Endothelial cell (in vitro differentiated cells): ENCODE results near the gene RMC1. TPM values are rescaled to one million over a fixed set of nuclear protein-coding genes. Genes with fewer than 3 reads are reported as not detected.

Experiments
- DNase-seq: peaks from one replicate; pipeline ENCODE4 v3.0.0; 2021; ENCODE audit warnings: low spot score
- H3K27ac Mint-ChIP-seq: one replicate; pipeline ENCODE4 v1.8.0; 2021; ENCODE audit warnings: mixed read lengths, inconsistent platforms; ENCODE audit not compliant: unreplicated experiment
- H3K27me3 Mint-ChIP-seq: one replicate; pipeline ENCODE4 v1.8.0; 2021; ENCODE audit warnings: mild to moderate bottlenecking, moderate library complexity, mixed read lengths, inconsistent platforms; ENCODE audit not compliant: unreplicated experiment
- H3K36me3 Mint-ChIP-seq: one replicate; pipeline ENCODE4 v1.8.0; 2021; ENCODE audit warnings: mild to moderate bottlenecking, low read depth, mixed read lengths, inconsistent platforms; ENCODE audit not compliant: unreplicated experiment
- H3K4me1 Mint-ChIP-seq: one replicate; pipeline ENCODE4 v1.8.0; 2021; ENCODE audit warnings: mild to moderate bottlenecking, mixed read lengths, inconsistent platforms; ENCODE audit not compliant: unreplicated experiment
- H3K4me3 Mint-ChIP-seq: one replicate; pipeline ENCODE4 v1.8.0; 2021; ENCODE audit warnings: mild to moderate bottlenecking, mixed read lengths, inconsistent platforms; ENCODE audit not compliant: unreplicated experiment
- H3K9me3 Mint-ChIP-seq: one replicate; pipeline ENCODE4 v1.8.0; 2021; ENCODE audit warnings: mixed read lengths, inconsistent platforms; ENCODE audit not compliant: unreplicated experiment
- CTCF ChIP-seq: fragments of 200-600 bp; sonication (generic); IDR thresholded peaks from one replicate; pipeline ENCODE4 v1.5.0; 2021; ENCODE audit warnings: antibody characterized with exemption; ENCODE audit not compliant: unreplicated experiment
- total RNA-seq: library from RNA; stranded (reverse); fragmentation: NEBNext Ultra II Directional; extraction: Animal tissue kit (Norgen Biotek cat#: 25700); gene quantifications from one replicate; pipeline ENCODE4 v1.2.1, GENCODE V29; 2021; ENCODE audit not compliant: unreplicated experiment

Gene RMC1
- total RNA-seq, 1 donor from 2014 or later = 11.7 TPM

GRCh38 chr18:23470620-23471387 is 32.5 kb upstream of the RMC1 start:
- peaks cover 26% of the 10 kb centered on the region for H3K36me3 Mint-ChIP-seq
- DNase-seq = no peak
- H3K27ac Mint-ChIP-seq = no peak overlapping the region
- no peaks in the 10 kb centered on the region for H3K27me3 Mint-ChIP-seq
- H3K9me3 Mint-ChIP-seq = no peaks in the 10 kb centered on the region
- no peaks in the 10 kb centered on the region for H3K4me1 Mint-ChIP-seq
- TF ChIP-seq CTCF = no peak
- H3K4me3 Mint-ChIP-seq = no peak overlapping the region

GRCh38 chr18:23471486-23471885 is 31.8 kb upstream of the RMC1 start:
- H3K4me3 Mint-ChIP-seq = no peak overlapping the region
- H3K27me3 Mint-ChIP-seq = no peaks in the 10 kb centered on the region
- DNase-seq = no peak
- no peak overlapping the region for H3K27ac Mint-ChIP-seq
- TF ChIP-seq CTCF = no peak
- H3K9me3 Mint-ChIP-seq = no peaks in the 10 kb centered on the region
- H3K4me1 Mint-ChIP-seq = no peaks in the 10 kb centered on the region
- peaks cover 32% of the 10 kb centered on the region for H3K36me3 Mint-ChIP-seq

DNA sequence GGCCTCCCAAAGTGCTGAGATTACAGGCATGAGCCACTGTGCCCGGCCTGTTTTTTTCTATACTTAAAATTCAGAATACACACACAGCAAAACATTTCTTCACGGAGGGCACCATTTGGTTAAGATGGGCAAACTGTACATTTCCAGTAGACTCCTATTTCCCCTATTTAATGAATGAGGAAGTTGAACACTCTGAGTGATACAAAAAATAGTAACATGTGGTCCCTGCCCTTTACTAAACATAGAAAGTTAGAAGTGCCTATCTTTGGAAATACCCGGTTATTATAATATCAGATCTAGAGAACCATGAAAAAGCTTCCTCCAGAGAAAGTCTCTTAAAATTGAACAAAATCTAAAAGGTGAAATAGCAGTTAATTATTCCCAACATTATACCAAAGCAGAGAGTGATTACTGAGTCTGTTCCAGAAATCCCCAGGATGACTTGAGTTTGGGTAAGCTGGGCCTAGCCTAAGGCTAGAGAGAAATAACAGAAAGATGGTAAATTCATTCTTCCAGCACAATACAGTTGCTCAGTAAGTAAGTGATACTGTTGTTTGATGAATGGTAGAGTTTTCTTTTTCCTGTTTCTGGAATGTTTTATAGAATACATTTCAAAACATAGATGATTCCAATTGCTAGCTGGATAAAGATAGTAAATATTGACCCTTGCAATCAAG is 23.3 kb upstream of the RMC1 start:
- TF ChIP-seq CTCF = no peak
- Mint-ChIP-seq H3K27ac (no peak overlapping the region), H3K4me1 (peaks cover 12% of the 10 kb centered on the region), H3K27me3 (no peaks in the 10 kb centered on the region), H3K9me3 (no peaks in the 10 kb centered on the region), H3K4me3 (no peak overlapping the region), H3K36me3 (peaks cover 19% of the 10 kb centered on the region)
- no peak for DNase-seq

DNA sequence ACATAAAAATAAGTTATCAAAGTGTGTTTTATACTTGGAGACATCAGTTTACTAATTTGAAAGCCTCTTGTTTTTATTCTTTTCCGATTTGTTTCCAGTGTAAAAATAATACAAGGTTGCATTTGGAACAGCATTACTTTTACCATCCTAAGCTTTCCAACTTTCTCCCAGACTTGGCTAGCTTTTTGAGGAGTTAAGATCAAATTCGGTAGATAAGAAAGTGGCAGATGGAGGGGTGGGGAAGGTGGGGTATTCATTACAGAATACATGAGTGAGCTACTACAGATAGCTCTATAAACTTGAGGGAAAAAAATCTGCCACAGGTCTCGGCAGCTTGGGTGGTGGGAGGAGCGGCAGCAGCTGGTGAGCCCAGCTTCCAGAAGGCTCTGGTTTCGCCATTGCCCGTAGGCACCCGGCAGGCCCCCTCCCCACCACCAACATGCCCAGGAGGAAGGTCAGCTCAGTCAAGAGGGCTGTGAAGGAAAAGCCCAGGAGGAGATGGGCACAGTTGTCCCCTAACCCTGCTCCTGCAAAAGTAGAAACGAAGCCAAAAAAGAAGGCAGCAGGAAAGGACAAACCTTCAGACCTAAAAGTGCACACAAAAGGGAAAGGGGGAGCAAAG is 18.6 kb upstream of the RMC1 start:
- Mint-ChIP-seq H3K27ac (peak overlapping the region; percentile 84), H3K9me3 (no peaks in the 10 kb centered on the region), H3K27me3 (no peaks in the 10 kb centered on the region), H3K4me3 (no peak overlapping the region), H3K4me1 (peaks cover 12% of the 10 kb centered on the region), H3K36me3 (peaks cover 7% of the 10 kb centered on the region)
- TF ChIP-seq CTCF = no peak
- no peak for DNase-seq

DNA sequence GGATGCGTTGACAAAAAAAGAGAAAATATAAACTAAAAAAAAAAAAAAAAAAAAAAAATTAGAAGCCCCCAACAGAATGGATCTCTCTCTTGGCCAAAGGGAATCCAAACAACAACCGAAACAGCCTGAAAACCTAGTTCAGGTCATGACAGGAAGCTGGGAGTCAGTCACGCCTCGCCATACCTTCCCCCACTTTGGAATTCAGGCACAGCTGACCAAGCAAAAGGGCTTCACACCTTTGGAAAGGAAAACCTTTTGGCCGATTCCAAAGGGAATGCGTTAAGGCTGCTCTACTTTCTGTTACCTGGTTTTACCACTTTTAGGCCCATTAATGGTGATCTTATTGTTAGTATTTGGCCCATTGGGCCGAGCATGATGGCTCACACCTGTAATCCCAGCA is 17.9 kb upstream of the RMC1 start:
- TF ChIP-seq CTCF = no peak
- DNase-seq = no peak
- Mint-ChIP-seq H3K36me3 (peaks cover 1% of the 10 kb centered on the region), H3K4me1 (peaks cover 12% of the 10 kb centered on the region), H3K27ac (no peak overlapping the region), H3K4me3 (no peak overlapping the region), H3K9me3 (no peaks in the 10 kb centered on the region), H3K27me3 (no peaks in the 10 kb centered on the region)
